Sigmoid colon (tissue), 7 donors: ENCODE results near the gene BBX. TPM values are rescaled to one million over a fixed set of nuclear protein-coding genes. Genes with fewer than 3 reads are reported as not detected.

ENCODE experiments used
- DNase-seq: peaks from one replicate; pipeline ENCODE4 v3.0.0-alpha.2; 2019
- H3K27ac ChIP-seq, 4 donors: fragments of 200-600 bp; sonication (generic); one replicate each; pipeline ENCODE4 v1.5.1; 2016 to 2019; ENCODE audit warnings: mild to moderate bottlenecking in 1 of 4
- H3K27me3 ChIP-seq, 3 donors: fragments of 200-600 bp; sonication (generic); one replicate each; pipeline ENCODE4 v1.5.1; 2019; ENCODE audit warnings: mild to moderate bottlenecking in 1 of 3
- H3K36me3 ChIP-seq, 4 donors: fragments of 200-600 bp; sonication (generic); one replicate each; pipeline ENCODE4 v1.5.1; 2016 to 2019
- H3K4me1 ChIP-seq, 4 donors: fragments of 200-600 bp; sonication (generic); one replicate each; pipeline ENCODE4 v1.5.1; 2017 to 2019
- H3K4me3 ChIP-seq, 4 donors: fragments of 200-600 bp; sonication (generic); one replicate each; pipeline ENCODE4 v1.5.1; 2017 to 2019; ENCODE audit warnings: mild to moderate bottlenecking in 2 of 4, moderate library complexity in 1 of 4
- H3K9me3 ChIP-seq, 4 donors: fragments of 200-600 bp in 3 of 4; sonication (generic) in 3 of 4; one replicate each; pipeline versions ENCODE4 v1.5.1 to v1.6.1; 2013 to 2019
- EP300 ChIP-seq, 4 donors: sonication (generic); formaldehyde crosslinking; IDR thresholded peaks; one replicate each; pipeline ENCODE4 v1.6.1; 2017; ENCODE audit warnings: antibody characterized with exemption in 4 of 4
- POLR2A ChIP-seq, 2 donors: fragments of 450-650 bp; IDR thresholded peaks; one replicate each; pipeline ENCODE4 v1.6.1; 2016; ENCODE audit warnings: antibody characterized with exemption in 2 of 2, mild to moderate bottlenecking in 2 of 2, moderate library complexity in 2 of 2
- POLR2AphosphoS5 ChIP-seq, 4 donors: sonication (generic); formaldehyde crosslinking; IDR thresholded peaks; one replicate each; pipeline ENCODE4 v1.6.1; 2017; ENCODE audit warnings: antibody characterized with exemption in 4 of 4
- WGBS, 2 donors: extraction: QIAGEN DNeasy Blood & Tissue Kit; methylation state at CpG; one replicate each; pipeline ENCODE4 v1.1.7; 2013; 5-methylcytosine and 5-hydroxymethylcytosine counted together
- intact Hi-C: fragments of 100-400 bp; cut with DNase I; formaldehyde crosslinking; loops from one replicate; pipeline ENCODE4 v1.15.1; 2023
- polyA plus RNA-seq, 3 donors: library from polyadenylated mRNA; stranded (reverse); fragments of 200-250 nt; gene quantifications; one replicate each; pipeline ENCODE4 v1.2.3, GENCODE V29; 2013
- total RNA-seq, 4 donors: library from RNA; depleted of rRNA; stranded (reverse); fragments of >200 nt; gene quantifications; one replicate each; pipeline ENCODE4 v1.1.0, GENCODE V29; 2016
- TF ChIP-seq, protein P1 (sequence below), 4 experiments: fragments of 450-650 bp in 3 of 4; fragments of 200-600 bp in 1 of 4; IDR thresholded peaks; one replicate each; pipeline ENCODE4 v1.5.1; 2016 to 2019; ENCODE audit warnings: antibody characterized with exemption in 4 of 4, mild to moderate bottlenecking in 3 of 4, moderate library complexity in 2 of 4
- donor health status: healthy with polysubstance abuse.
- donor health status: Bipolar disorder and iron deficiency.
- donor health status: healthy.

BBX gene
- total and polyA plus RNA-seq, 7 donors: 3.0 to 93.3 (median 71.1) TPM

DNA sequence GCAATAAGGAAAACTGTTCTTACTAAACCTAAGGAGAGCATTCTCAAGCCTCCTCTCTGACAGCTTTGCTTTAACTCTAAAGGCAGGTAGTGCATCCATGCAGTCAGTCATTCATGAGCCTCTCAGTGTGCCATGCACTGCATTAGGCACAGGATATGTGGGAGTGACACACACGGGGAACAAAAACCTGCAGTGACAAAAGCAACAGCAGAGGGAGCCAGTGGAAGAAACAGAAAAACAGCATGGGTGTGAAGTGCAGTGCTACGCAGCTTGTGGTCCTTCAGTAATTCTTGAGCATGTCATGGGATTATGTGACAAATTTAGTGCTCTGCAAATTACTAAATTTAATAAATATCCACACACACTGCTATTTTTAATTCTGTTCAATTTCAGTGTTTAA lies 230.7 kb downstream of the BBX start:
- H3K36me3 ChIP-seq: peaks cover 0 to 25% (median 3%) of the 10 kb centered on the region in 4 donors
- H3K27ac ChIP-seq: no peak overlapping the region
- H3K9me3 ChIP-seq: no peaks in the 10 kb centered on the region
- intact Hi-C loops: no loop called here
- no peaks in the 10 kb centered on the region for H3K27me3 ChIP-seq
- DNase-seq: no peak
- no peak for TF ChIP-seq POLR2A (IDR thresholded peaks at IDR 0.05)
- TF ChIP-seq, protein P1, sequence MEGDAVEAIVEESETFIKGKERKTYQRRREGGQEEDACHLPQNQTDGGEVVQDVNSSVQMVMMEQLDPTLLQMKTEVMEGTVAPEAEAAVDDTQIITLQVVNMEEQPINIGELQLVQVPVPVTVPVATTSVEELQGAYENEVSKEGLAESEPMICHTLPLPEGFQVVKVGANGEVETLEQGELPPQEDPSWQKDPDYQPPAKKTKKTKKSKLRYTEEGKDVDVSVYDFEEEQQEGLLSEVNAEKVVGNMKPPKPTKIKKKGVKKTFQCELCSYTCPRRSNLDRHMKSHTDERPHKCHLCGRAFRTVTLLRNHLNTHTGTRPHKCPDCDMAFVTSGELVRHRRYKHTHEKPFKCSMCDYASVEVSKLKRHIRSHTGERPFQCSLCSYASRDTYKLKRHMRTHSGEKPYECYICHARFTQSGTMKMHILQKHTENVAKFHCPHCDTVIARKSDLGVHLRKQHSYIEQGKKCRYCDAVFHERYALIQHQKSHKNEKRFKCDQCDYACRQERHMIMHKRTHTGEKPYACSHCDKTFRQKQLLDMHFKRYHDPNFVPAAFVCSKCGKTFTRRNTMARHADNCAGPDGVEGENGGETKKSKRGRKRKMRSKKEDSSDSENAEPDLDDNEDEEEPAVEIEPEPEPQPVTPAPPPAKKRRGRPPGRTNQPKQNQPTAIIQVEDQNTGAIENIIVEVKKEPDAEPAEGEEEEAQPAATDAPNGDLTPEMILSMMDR (IDR thresholded peaks at IDR 0.05): peak in 1 of 4 experiments; percentile 22
- WGBS, 2 donors: 25 to 45% methylated on average over 2 of the region's 2 CpGs
- H3K4me1 ChIP-seq: no peaks in the 10 kb centered on the region
- H3K4me3 ChIP-seq: no peak overlapping the region

DNA sequence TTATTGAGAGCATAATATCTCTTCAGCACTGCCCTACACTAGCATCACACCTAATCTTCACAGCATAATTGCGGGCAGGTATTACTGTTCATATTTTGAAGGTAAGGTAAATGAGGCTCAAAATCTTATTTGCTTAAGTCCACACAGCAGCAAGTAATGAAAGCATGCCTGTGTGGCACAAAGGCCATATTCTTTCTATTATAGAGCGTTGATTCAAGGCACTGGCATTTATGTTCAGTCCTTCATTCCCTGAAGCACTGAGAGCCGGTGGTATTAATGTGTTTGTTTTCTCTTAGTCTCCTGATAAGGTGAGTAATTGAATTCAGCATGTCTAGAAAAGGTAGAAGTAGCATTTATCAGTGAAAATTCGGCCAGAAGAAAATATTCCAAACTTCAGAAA lies 231.2 kb downstream of the BBX start:
- intact Hi-C loops: no loop called here
- TF ChIP-seq EP300 (IDR thresholded peaks at IDR 0.05) (no peak), POLR2AphosphoS5 (IDR thresholded peaks at IDR 0.05) (no peak), POLR2A (IDR thresholded peaks at IDR 0.05) (no peak)
- TF ChIP-seq, protein P1 (IDR thresholded peaks at IDR 0.05): no peak
- 60 to 82% methylated on average over 4 of the region's 4 CpGs for WGBS, 2 donors

DNA sequence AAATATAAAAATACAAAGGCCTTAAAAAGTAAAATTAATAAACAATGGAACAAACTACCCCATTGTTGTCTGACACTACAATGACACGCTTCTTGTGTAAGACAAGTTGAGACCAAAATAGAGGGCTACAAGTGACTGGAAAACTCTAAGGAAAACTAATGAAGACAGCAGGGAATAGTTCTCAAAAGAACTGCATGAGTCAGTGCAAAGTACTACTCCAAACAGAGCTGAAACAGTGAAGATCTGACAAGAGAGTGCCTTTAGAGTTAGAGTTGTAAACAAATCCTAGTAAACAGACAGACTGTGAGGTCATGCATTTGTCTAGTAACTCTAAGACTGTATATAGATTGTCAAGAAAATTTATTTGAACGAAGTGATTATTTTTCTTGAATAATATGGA lies 233.9 kb downstream of the BBX start:
- 84 to 93% methylated on average over 2 of the region's 2 CpGs for WGBS, 2 donors
- TF ChIP-seq EP300 (IDR thresholded peaks at IDR 0.05): no peak
- no peak for TF ChIP-seq POLR2A (IDR thresholded peaks at IDR 0.05)
- TF ChIP-seq POLR2AphosphoS5 (IDR thresholded peaks at IDR 0.05): no peak
- TF ChIP-seq, protein P1 (IDR thresholded peaks at IDR 0.05): no peak

More for the DNA sequence above, 231.2 kb downstream of the BBX start:
- no peaks in the 10 kb centered on the region for H3K9me3 ChIP-seq
- no peaks in the 10 kb centered on the region for H3K27me3 ChIP-seq
- H3K36me3 ChIP-seq: peaks cover 0 to 21% (median 3%) of the 10 kb centered on the region in 4 donors
- H3K4me3 ChIP-seq: no peak overlapping the region
- H3K27ac ChIP-seq: no peak overlapping the region
- no peaks in the 10 kb centered on the region for H3K4me1 ChIP-seq
- DNase-seq: no peak

DNA sequence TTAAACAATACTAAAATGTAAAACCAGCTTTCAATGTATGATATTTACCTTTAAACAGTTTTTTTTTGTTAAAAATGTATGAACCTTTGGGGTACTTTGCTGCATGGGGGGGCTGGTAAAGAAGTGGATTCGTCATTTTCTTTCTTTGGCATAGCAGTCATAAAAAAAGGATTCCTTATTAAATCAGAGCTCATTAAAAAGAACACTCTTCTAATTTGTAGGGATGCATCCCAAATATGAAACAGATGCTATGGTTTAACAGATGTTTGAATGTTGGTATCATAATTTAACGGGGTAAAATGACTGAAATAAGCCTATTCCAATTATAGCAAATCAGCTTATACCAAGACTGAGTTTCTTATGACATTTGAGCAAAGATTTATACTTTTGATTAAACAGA lies 234.4 kb downstream of the BBX start:
- peaks cover 0 to 20% (median 3%) of the 10 kb centered on the region in 4 donors for H3K36me3 ChIP-seq
- no peak overlapping the region for H3K4me3 ChIP-seq
- WGBS, 2 donors: 86 to 91% methylated on average over 2 of the region's 2 CpGs
- H3K4me1 ChIP-seq: no peaks in the 10 kb centered on the region
- intact Hi-C loops: no loop called here
- TF ChIP-seq POLR2AphosphoS5 (IDR thresholded peaks at IDR 0.05): no peak
- TF ChIP-seq EP300 (IDR thresholded peaks at IDR 0.05): no peak
- no peak for TF ChIP-seq POLR2A (IDR thresholded peaks at IDR 0.05)
- TF ChIP-seq, protein P1 (IDR thresholded peaks at IDR 0.05): no peak
- no peak overlapping the region for H3K27ac ChIP-seq
- DNase-seq: no peak
- no peaks in the 10 kb centered on the region for H3K27me3 ChIP-seq
- no peaks in the 10 kb centered on the region for H3K9me3 ChIP-seq

More for the DNA sequence above, 233.9 kb downstream of the BBX start:
- no peaks in the 10 kb centered on the region for H3K4me1 ChIP-seq
- no peak overlapping the region for H3K4me3 ChIP-seq
- no peaks in the 10 kb centered on the region for H3K9me3 ChIP-seq
- peaks cover 0 to 20% (median 3%) of the 10 kb centered on the region in 4 donors for H3K36me3 ChIP-seq
- no peak overlapping the region for H3K27ac ChIP-seq
- DNase-seq: no peak
- intact Hi-C loops: no loop called here
- H3K27me3 ChIP-seq: no peaks in the 10 kb centered on the region

DNA sequence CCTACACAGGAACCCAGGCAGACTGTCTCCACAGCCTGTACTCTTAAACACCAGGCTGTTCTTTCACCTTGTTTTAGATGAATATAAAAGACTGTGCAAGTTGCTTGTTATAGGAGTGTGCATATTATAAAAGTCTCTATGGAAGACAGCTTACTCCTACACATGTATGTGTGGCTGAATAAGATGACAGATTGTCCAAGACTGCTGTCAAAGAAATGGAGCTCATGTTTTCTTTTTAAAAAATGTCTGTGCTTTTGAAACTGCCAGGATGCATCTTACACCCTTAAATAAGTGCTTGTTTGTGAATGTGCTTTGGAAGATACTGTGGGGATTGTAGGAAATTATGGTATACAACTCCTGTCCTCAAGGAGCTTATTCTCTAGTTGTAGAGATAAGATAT lies 237.4 kb downstream of the BBX start:
- Histone ChIP-seq H3K36me3 (peaks cover 0 to 20% (median 3%) of the 10 kb centered on the region in 4 donors), H3K9me3 (no peaks in the 10 kb centered on the region), H3K4me1 (no peaks in the 10 kb centered on the region), H3K27me3 (no peaks in the 10 kb centered on the region), H3K4me3 (no peak overlapping the region), H3K27ac (no peak overlapping the region)
- TF ChIP-seq POLR2AphosphoS5 (IDR thresholded peaks at IDR 0.05): no peak
- TF ChIP-seq, protein P1 (IDR thresholded peaks at IDR 0.05): no peak
- no peak for TF ChIP-seq EP300 (IDR thresholded peaks at IDR 0.05)
- no peak for TF ChIP-seq POLR2A (IDR thresholded peaks at IDR 0.05)
- intact Hi-C loops: no loop called here
- no peak for DNase-seq
